Endometrial microvascular endothelial cells (primary cell): Measurements from ENCODE around the gene GDPD4. TPM values are rescaled to one million over a fixed set of nuclear protein-coding genes. Genes with fewer than 3 reads are reported as not detected.
"Not testable (repeated sequence)": the region's sequence is repeated elsewhere in the genome, so short reads cannot be mapped to it uniquely, and the experiment has no call there.

ENCODE experiments used
- in situ Hi-C: cut with HindIII; loops from 2 replicates; pipeline ENCODE4 v1.10.0; 2017; ENCODE audit warnings: low sequenced_read_pairs, low pct_unique_long_range_greater_than_20kb; ENCODE audit errors: inconsistent ontology term
- total RNA-seq: library from RNA; depleted of rRNA; stranded (reverse); fragments of >200 nt; gene quantifications from one replicate; pipeline ENCODE4 v1.2.3, GENCODE V29; 2015; ENCODE audit errors: inconsistent ontology term

GDPD4 gene
- total RNA-seq, 1 donor from 2014 or later, result not detected

- in situ Hi-C loops, result no loop called here
These were observed 791 bp downstream of the GDPD4 start for GRCh38 chr11:77300695-77301094.

DNA sequence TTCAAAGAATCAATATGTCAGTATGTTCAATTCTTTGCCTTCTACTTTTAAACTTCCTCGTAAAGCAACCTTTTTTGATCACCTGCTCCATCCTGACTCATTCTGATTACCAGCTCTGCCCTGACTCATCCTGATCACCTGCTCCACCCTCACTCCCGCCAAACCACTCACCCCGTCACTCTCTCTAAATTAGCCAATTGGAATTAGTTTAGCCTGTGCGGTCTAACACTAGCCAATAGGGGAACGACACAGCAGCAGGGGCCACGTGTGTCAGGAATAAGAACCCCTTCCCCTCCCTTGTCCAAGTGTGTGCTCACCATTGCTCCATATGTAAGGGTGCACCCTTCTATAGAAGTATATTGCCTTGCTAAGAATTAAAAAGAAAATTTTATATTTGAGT, 1.5 kb downstream of the GDPD4 start:
- in situ Hi-C loops, result not testable (repeated sequence)

DNA sequence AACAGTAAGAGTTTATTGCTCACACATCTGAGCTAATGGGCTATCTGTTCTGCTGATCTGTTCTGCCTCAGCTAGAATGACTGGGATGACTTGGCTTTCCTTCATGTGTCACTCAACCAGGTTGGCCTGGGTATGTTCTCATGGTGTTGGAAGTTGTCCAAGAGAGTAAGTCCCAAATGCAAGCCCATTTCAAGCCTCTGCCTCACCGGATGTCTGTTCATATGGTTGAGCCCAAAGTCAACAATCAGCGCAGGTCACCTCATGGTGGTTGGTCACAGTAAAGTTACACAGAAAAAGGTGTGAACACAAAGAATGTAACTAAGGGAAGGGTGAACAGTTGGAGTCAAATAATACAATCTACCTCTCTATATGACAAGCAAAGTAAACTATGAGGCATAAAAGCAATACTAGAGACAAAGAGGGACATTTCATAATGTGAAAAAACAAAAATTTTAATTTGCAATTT, 1.9 kb downstream of the GDPD4 start:
- in situ Hi-C loops, result no loop called here

- in situ Hi-C loops, result no loop called here
These were observed 7.4 kb downstream of the GDPD4 start for GRCh38 chr11:77294040-77294439.

DNA sequence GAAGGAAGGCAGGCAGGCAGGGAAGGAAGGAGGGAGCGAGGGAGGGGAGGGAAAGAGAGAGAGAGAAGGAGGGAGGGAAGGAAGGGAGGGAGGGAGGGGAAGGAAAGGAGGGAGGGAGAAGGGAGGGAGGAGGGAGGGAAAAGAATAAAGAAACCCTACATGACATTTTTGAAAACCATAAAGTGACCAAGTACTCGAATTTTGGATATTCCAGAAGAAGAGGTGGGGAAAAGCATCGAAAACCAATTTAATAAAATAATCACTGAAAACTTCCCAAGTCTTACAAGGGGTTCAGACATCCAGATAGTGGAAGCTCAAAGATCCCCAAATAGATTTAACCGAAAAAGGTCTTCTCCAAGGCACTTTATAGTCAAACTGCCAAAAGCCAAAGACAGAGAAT, 11.7 kb downstream of the GDPD4 start:
- in situ Hi-C loops, result no loop called here

DNA sequence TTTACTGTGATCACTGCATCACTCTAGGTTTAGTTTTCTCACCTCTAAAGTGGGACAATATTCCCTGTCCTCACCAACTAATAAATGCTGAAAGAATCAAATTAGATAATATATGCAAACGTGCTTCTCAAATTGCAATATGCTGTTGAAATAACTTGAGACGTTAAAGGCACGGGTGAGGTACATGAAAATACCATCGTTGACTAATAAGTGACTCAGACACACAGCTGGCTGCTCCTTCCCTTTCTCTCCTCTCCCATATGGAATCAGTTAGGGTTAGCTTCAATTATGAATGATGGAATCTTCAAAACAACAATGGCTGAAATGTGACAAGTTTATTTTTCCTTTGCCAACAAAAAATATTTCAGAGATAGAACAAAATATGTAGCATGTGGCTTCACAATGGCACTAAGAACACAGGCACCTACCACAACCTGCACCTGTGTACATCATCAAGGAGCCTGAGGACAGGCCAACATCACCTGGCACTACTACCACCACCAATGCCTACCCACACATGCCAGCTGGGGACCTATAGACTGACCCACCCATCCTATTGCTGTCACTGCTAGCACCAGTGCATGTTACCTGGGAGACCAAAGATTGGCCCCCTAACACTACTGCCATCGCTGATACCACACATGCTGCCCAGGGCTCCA, 13.7 kb downstream of the GDPD4 start:
- in situ Hi-C loops, result no loop called here

DNA sequence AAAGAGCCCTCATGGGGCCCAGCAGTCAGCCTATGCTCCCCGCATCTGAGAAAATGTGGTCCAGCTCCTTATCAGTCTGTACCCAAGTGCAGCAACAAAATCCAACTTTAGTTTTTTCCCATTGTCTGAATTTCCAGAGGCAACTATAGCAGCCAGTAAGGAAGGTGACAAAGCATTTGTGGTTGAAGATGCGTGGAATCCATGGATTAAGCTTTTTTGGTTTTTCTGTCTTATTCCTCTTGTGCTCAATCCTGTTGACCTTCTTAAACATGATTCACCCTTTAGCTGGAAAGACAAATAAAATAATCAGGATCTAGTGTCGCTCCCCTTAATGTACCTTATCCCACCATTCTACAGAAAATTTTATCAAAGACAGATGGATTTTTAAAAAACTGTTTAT, 14.3 kb downstream of the GDPD4 start:
- in situ Hi-C loops, result no loop called here

GRCh38 chr11:77284476-77285468, 16.7 kb downstream of the GDPD4 start:
- in situ Hi-C loops, result no loop called here

DNA sequence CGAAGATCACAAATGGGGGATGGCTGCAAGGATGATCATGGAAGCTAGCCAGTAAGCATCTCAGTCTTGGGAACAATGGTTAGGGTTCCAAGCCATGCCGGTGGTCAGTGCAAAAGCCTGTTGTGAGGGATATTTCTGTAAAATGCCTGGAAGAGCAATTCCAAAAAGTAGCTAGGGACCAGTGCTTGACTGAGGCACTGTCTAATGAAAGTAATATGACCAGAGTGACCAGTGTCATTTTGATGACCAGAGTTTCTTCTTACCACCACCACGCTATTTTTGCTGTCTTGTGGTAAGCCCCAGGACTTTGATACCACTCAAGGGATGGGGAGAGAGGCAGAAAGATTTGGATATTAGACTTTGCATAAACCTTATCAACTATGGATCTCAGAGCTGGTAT, 18.4 kb downstream of the GDPD4 start:
- in situ Hi-C loops, result no loop called here

GRCh38 chr11:77278595-77279506, 22.6 kb downstream of the GDPD4 start:
- in situ Hi-C loops, result no loop called here

- in situ Hi-C loops, result no loop called here
These were observed 25.2 kb downstream of the GDPD4 start for GRCh38 chr11:77276271-77276670.

DNA sequence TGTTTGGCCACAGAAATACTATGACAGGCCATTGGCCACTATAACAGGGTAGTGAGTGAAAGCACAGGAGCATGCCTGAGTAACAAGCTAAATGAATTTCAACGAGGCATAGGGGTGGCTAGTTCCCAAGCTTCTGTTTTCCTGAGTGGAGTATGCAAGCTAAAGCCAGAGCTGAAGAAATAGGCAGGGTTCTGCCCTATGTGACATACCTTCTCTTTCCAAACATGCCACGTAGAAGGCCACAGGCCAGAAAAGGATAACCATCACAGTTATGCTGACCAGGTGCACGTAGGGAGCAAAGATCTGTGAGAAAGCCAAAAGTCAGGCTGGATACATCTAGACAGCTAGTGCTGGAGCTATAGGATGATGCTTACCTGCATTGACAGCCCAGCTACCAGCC, 30.6 kb downstream of the GDPD4 start:
- in situ Hi-C loops, result no loop called here

DNA sequence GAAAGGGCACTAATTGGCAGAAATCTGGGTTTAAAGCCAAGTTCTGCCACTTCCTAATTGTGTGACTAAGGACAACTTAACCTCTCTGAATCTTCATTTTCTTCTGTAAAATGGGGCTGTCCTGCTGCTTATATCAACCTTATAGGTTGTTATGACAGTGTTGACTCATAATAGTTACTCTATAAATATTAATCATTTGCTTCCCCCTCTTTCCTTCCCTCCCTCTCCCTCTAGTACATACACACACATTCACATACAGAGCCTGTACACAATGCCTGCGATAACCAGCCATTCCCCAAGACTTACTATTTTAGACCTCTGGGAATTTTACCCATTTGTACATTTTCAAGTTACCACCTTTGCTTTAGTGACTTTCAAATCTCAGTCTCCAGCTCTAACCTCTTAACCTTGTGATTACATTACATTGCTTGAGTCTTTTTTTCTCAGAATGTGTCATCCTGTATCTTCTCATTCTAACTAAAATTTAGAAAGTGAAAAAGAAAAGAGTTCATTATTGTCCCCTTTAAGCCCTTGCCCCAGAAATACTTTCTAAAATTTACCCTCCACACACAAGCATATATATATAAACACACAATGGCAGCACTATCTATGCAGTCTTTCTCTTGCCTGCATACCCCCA, 31.9 kb downstream of the GDPD4 start:
- in situ Hi-C loops, result no loop called here

DNA sequence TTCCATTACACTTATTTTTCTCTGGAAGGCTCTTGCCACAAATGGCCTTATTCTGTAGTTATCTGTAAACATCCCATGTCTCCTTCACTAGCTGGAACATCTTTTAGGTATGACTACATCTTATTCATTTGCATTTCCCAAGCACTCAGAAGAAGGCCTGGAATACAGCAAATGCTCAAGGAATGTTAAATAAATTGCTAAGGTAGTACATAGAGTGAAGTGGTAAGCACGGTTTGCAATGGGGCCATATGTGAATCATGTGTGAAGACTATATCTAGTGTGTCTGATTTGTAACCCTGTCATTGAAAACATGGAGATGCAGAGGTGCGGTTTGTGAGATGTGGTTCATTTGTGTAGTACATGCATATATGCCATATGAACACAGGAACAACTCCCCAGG, 33.5 kb downstream of the GDPD4 start:
- in situ Hi-C loops, result no loop called here

GRCh38 chr11:77266766-77267165, 34.7 kb downstream of the GDPD4 start:
- in situ Hi-C loops, result no loop called here

- in situ Hi-C loops, result no loop called here
These were observed 38.7 kb downstream of the GDPD4 start for GRCh38 chr11:77262803-77263202.

GRCh38 chr11:77259641-77260040, 41.8 kb downstream of the GDPD4 start:
- in situ Hi-C loops, result no loop called here

DNA sequence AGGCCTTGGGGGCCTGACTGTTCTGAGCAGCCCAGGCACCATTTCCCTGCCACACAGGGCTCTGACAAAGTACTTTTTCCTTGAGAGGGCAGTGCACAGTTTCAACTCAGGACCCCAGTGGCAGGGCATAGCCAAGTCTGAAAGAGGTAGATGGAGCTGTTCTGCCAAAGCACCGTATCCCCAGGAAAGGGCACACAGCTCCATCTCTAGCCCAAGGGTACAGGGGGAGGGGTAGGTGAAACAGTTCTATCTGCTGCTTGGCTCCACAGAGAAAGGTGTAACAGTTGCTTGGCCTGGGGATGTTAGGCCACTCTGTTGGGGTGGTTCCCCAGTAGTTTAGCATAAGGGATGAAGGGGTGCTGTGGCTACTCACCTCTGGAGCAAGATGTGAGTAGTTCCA, 47.8 kb downstream of the GDPD4 start:
- in situ Hi-C loops, result no loop called here
